ENCODE measurements around the gene CPOX.
A peak's percentile ranks its signal among the peaks of the same experiment; 100 is the strongest.

The CPOX gene

GRCh38 chr3:98601180-98601579 is 7.8 kb upstream of the CPOX start:
- TF ChIP-seq CTCF (IDR thresholded peaks at IDR 0.05; ENCODE audit: borderline replicate concordance, insufficient read depth, low read depth, low read length) = no peak
- H3K4me3 ChIP-seq (ENCODE audit: low read depth, low read length) = no peak overlapping the region

GRCh38 chr3:98600412-98601095 is 7.1 kb upstream of the CPOX start:
- TF ChIP-seq CTCF (IDR thresholded peaks at IDR 0.05; ENCODE audit: borderline replicate concordance, insufficient read depth, low read depth, low read length) = no peak
- H3K4me3 ChIP-seq (ENCODE audit: low read depth, low read length) = no peak overlapping the region

- TF ChIP-seq CTCF (IDR thresholded peaks at IDR 0.05; ENCODE audit: borderline replicate concordance, insufficient read depth, low read depth, low read length) = no peak
- no peak overlapping the region for H3K4me3 ChIP-seq (ENCODE audit: low read depth, low read length)
Observed at GRCh38 chr3:98599647-98600411, 6.4 kb upstream of the CPOX start.

- no peak overlapping the region for H3K4me3 ChIP-seq (ENCODE audit: low read depth, low read length)
- TF ChIP-seq CTCF (IDR thresholded peaks at IDR 0.05; ENCODE audit: borderline replicate concordance, insufficient read depth, low read depth, low read length) = no peak
Observed at GRCh38 chr3:98598492-98598891, 5.1 kb upstream of the CPOX start.

- peak; percentile 27; the same call in 1 of the 2 replicates for TF ChIP-seq CTCF (IDR thresholded peaks at IDR 0.05; ENCODE audit: borderline replicate concordance, insufficient read depth, low read depth, low read length)
- no peak overlapping the region for H3K4me3 ChIP-seq (ENCODE audit: low read depth, low read length)
Observed at GRCh38 chr3:98596541-98597500, 3.4 kb upstream of the CPOX start.

- TF ChIP-seq CTCF (IDR thresholded peaks at IDR 0.05; ENCODE audit: borderline replicate concordance, insufficient read depth, low read depth, low read length) = no peak
- no peak overlapping the region for H3K4me3 ChIP-seq (ENCODE audit: low read depth, low read length)
Observed at GRCh38 chr3:98596087-98596486, 2.7 kb upstream of the CPOX start.

All from GM12875 (cell line).